ENCODE results near the gene KRT34. TPM values are rescaled to one million over a fixed set of nuclear protein-coding genes. Genes with fewer than 3 reads are reported as not detected.

KRT34 gene
- total RNA-seq, 1 donor from 2014 or later = not detected

DNA sequence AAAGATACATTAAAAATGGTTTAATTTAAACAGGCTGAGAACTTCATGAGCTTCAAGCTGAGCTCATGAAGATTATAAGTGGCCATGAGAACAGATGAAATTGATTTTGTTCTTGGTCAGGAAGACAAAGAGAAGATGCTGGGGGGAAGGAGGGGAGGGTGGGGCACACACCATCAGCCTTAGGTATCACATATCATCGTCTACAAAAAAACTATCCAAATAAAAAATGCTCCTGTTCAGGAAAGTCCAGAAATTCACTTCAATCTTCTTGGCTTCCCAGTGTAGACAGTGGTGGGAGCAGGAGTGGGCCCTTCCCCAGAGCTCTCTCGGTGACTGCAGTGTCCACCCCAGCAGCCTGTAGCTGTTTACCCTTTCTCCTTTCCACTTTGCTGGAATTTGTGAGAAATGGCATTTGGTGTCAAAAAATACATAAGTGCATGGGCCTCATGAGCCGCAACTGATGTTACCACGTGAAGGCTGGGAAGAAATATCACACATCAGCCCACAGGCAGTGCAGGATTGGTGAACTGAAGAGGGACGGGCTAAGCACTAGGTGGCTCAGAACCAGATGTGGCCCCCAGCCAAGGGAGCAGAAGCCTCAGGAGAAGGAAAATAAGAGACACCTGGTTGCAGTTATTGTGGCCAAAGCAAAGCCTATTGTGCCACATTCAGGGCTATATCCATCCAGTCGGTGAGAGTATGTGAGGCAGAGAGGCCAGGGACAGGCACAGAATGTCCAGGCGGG lies 36.2 kb upstream of the KRT34 start:
- Histone ChIP-seq H3K9ac (ENCODE audit: low read depth in 1 of 3, low read length in 3 of 3) (no peak overlapping the region), H3K27ac (ENCODE audit: low read depth, low read length) (no peak overlapping the region), H3K27me3 (ENCODE audit: control insufficient read depth in 3 of 3, insufficient read depth in 3 of 3, low read length in 3 of 3) (no peaks in the 10 kb centered on the region), H3K4me1 (ENCODE audit: control insufficient read depth in 3 of 3, insufficient read depth in 3 of 3, low read length in 3 of 3) (peaks cover 8 to 25% (median 9%) of the 10 kb centered on the region in 3 donors), H3K4me3 (ENCODE audit: low read length in 3 of 3) (no peak overlapping the region), H3K36me3 (ENCODE audit: control insufficient read depth in 3 of 3, insufficient read depth in 3 of 3, low read length in 3 of 3) (no peaks in the 10 kb centered on the region), H3K9me3 (ENCODE audit: control insufficient read depth in 3 of 3, low read length in 3 of 3) (no peaks in the 10 kb centered on the region)

GRCh38 chr17:41417576-41418015 lies 35.5 kb upstream of the KRT34 start:
- no peak overlapping the region for H3K4me3 ChIP-seq (ENCODE audit: low read length in 3 of 3)
- no peaks in the 10 kb centered on the region for H3K36me3 ChIP-seq (ENCODE audit: control insufficient read depth in 3 of 3, insufficient read depth in 3 of 3, low read length in 3 of 3)
- H3K27ac ChIP-seq (ENCODE audit: low read depth, low read length) = no peak overlapping the region
- H3K27me3 ChIP-seq (ENCODE audit: control insufficient read depth in 3 of 3, insufficient read depth in 3 of 3, low read length in 3 of 3) = no peaks in the 10 kb centered on the region
- peaks cover 8 to 25% (median 9%) of the 10 kb centered on the region in 3 donors for H3K4me1 ChIP-seq (ENCODE audit: control insufficient read depth in 3 of 3, insufficient read depth in 3 of 3, low read length in 3 of 3)
- H3K9ac ChIP-seq (ENCODE audit: low read depth in 1 of 3, low read length in 3 of 3) = no peak overlapping the region
- H3K9me3 ChIP-seq (ENCODE audit: control insufficient read depth in 3 of 3, low read length in 3 of 3) = no peaks in the 10 kb centered on the region

- H3K9ac ChIP-seq (ENCODE audit: low read depth in 1 of 3, low read length in 3 of 3) = no peak overlapping the region
- H3K4me3 ChIP-seq (ENCODE audit: low read length in 3 of 3) = no peak overlapping the region
- no peak overlapping the region for H3K27ac ChIP-seq (ENCODE audit: low read depth, low read length)
- peaks cover 8 to 25% (median 9%) of the 10 kb centered on the region in 3 donors for H3K4me1 ChIP-seq (ENCODE audit: control insufficient read depth in 3 of 3, insufficient read depth in 3 of 3, low read length in 3 of 3)
- no peaks in the 10 kb centered on the region for H3K36me3 ChIP-seq (ENCODE audit: control insufficient read depth in 3 of 3, insufficient read depth in 3 of 3, low read length in 3 of 3)
- H3K27me3 ChIP-seq (ENCODE audit: control insufficient read depth in 3 of 3, insufficient read depth in 3 of 3, low read length in 3 of 3) = no peaks in the 10 kb centered on the region
- H3K9me3 ChIP-seq (ENCODE audit: control insufficient read depth in 3 of 3, low read length in 3 of 3) = no peaks in the 10 kb centered on the region
Measured at GRCh38 chr17:41417127-41417526, 35.0 kb upstream of the KRT34 start.

DNA sequence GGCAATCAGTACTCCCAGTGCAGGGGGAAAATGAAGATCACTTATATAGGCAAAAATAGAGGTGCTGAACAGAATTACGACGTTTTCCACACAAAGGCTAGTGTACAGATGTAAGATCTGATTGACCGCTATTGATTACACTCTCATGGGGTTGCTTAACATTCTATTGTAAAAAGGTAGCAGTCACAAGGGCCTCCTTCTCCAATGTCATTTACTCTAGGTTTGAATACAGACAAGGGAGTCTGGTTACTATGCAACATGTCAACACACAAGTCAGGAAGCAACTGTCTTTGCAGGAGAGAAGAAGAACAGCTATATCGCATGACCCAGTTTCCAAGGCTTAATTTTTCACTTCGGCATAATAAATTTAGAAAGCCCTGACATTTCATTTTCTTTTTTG lies 34.4 kb upstream of the KRT34 start:
- no peaks in the 10 kb centered on the region for H3K27me3 ChIP-seq (ENCODE audit: control insufficient read depth in 3 of 3, insufficient read depth in 3 of 3, low read length in 3 of 3)
- H3K27ac ChIP-seq (ENCODE audit: low read depth, low read length) = peak overlapping the region; percentile 52
- no peak overlapping the region for H3K9ac ChIP-seq (ENCODE audit: low read depth in 1 of 3, low read length in 3 of 3)

DNA sequence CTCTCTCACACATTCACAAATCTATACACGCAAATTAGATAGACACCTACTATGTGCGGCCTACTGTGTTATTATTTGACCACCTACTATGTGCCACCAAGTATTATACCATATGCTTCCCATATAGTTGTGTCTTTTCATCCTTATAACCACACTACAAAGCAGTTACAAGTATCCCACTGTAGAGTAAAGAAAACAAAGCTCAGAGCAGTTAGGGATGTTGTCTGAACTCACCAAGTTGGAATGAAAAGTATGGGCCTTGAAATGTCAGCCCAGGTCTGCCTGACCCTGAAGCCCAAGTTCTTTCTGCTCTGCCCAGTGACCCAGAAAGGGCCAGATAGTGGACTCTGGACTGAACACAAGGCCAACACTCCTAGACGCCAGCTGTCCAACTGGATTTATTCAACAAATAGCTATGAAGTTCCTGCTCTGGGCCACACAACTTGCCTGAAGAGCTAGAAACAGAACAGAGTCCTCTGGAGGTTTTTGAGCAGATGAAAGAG lies 33.8 kb upstream of the KRT34 start:
- Histone ChIP-seq H3K27me3 (ENCODE audit: control insufficient read depth in 3 of 3, insufficient read depth in 3 of 3, low read length in 3 of 3) (no peaks in the 10 kb centered on the region), H3K9ac (ENCODE audit: low read depth in 1 of 3, low read length in 3 of 3) (no peak overlapping the region), H3K4me1 (ENCODE audit: control insufficient read depth in 3 of 3, insufficient read depth in 3 of 3, low read length in 3 of 3) (peaks cover 8 to 25% (median 9%) of the 10 kb centered on the region in 3 donors), H3K4me3 (ENCODE audit: low read length in 3 of 3) (no peak overlapping the region), H3K36me3 (ENCODE audit: control insufficient read depth in 3 of 3, insufficient read depth in 3 of 3, low read length in 3 of 3) (no peaks in the 10 kb centered on the region), H3K27ac (ENCODE audit: low read depth, low read length) (peak overlapping the region; percentile 52), H3K9me3 (ENCODE audit: control insufficient read depth in 3 of 3, low read length in 3 of 3) (peaks cover 0 to 3% (median 2%) of the 10 kb centered on the region in 3 donors)

More for the DNA sequence above, 34.4 kb upstream of the KRT34 start:
- peaks cover 8 to 25% (median 9%) of the 10 kb centered on the region in 3 donors for H3K4me1 ChIP-seq (ENCODE audit: control insufficient read depth in 3 of 3, insufficient read depth in 3 of 3, low read length in 3 of 3)
- no peaks in the 10 kb centered on the region for H3K36me3 ChIP-seq (ENCODE audit: control insufficient read depth in 3 of 3, insufficient read depth in 3 of 3, low read length in 3 of 3)
- peaks cover 0 to 2% (median 0%) of the 10 kb centered on the region in 3 donors for H3K9me3 ChIP-seq (ENCODE audit: control insufficient read depth in 3 of 3, low read length in 3 of 3)
- H3K4me3 ChIP-seq (ENCODE audit: low read length in 3 of 3) = no peak overlapping the region

DNA sequence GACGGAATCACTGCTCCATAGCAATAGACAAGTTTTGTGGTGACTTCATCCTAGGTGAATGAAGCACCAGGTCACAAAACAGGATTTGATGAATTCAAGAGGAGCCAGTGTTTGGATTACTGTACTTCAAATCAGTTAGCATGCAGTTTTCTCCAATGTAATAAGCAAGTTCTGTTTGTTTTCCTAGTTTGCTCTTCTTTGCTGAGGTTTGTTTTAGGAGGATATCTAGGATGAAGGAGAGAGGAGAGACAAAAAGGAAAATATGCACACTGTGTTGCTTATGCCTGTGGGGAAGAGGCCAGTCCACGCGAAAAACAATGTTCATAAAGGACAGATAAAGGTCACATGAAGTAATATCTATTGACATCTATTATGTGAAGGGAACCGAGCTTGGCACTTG lies 33.3 kb upstream of the KRT34 start:
- Histone ChIP-seq H3K4me3 (ENCODE audit: low read length in 3 of 3) (no peak overlapping the region), H3K9ac (ENCODE audit: low read depth in 1 of 3, low read length in 3 of 3) (no peak overlapping the region), H3K4me1 (ENCODE audit: control insufficient read depth in 3 of 3, insufficient read depth in 3 of 3, low read length in 3 of 3) (peaks cover 8 to 24% (median 9%) of the 10 kb centered on the region in 3 donors), H3K9me3 (ENCODE audit: control insufficient read depth in 3 of 3, low read length in 3 of 3) (peaks cover 0 to 3% (median 2%) of the 10 kb centered on the region in 3 donors), H3K36me3 (ENCODE audit: control insufficient read depth in 3 of 3, insufficient read depth in 3 of 3, low read length in 3 of 3) (no peaks in the 10 kb centered on the region), H3K27ac (ENCODE audit: low read depth, low read length) (no peak overlapping the region), H3K27me3 (ENCODE audit: control insufficient read depth in 3 of 3, insufficient read depth in 3 of 3, low read length in 3 of 3) (no peaks in the 10 kb centered on the region)

- Histone ChIP-seq H3K4me1 (ENCODE audit: control insufficient read depth in 3 of 3, insufficient read depth in 3 of 3, low read length in 3 of 3) (peaks cover 3 to 19% (median 4%) of the 10 kb centered on the region in 3 donors), H3K9me3 (ENCODE audit: control insufficient read depth in 3 of 3, low read length in 3 of 3) (peaks cover 0 to 3% (median 2%) of the 10 kb centered on the region in 3 donors), H3K36me3 (ENCODE audit: control insufficient read depth in 3 of 3, insufficient read depth in 3 of 3, low read length in 3 of 3) (no peaks in the 10 kb centered on the region), H3K9ac (ENCODE audit: low read depth in 1 of 3, low read length in 3 of 3) (no peak overlapping the region), H3K27me3 (ENCODE audit: control insufficient read depth in 3 of 3, insufficient read depth in 3 of 3, low read length in 3 of 3) (peaks cover 0 to 3% (median 0%) of the 10 kb centered on the region in 3 donors), H3K4me3 (ENCODE audit: low read length in 3 of 3) (no peak overlapping the region), H3K27ac (ENCODE audit: low read depth, low read length) (no peak overlapping the region)
Measured at GRCh38 chr17:41413982-41414381, 31.9 kb upstream of the KRT34 start.

DNA sequence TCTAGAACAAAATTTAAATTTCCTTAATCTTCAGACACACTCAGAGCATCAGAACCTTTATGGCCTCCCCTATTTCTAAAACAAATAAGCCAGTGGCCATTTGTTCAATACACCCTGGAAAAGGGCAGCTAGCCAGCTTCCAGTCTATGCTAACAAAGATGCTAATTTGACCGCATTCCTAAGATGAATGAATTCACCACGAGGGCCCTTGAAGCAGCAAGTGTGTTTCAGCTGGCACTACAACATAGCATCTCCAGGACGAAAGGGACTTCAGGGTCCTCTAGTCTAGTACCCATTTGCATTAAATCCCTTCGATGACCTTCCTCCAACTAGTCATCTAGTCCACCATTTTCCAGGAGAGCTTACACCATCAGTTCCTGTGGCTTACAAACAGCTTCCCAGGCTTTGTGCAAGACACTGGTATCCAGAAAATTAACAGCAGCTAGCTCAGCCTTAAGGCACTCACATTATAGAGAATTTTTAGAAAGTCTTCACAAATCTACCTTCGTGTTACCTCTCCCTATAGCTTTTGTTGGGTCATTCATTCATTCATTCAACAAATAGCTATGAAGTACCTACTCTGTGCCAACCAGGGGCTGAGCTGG lies 31.3 kb upstream of the KRT34 start:
- H3K9me3 ChIP-seq (ENCODE audit: control insufficient read depth in 3 of 3, low read length in 3 of 3) = peaks cover 0 to 3% (median 2%) of the 10 kb centered on the region in 3 donors

DNA sequence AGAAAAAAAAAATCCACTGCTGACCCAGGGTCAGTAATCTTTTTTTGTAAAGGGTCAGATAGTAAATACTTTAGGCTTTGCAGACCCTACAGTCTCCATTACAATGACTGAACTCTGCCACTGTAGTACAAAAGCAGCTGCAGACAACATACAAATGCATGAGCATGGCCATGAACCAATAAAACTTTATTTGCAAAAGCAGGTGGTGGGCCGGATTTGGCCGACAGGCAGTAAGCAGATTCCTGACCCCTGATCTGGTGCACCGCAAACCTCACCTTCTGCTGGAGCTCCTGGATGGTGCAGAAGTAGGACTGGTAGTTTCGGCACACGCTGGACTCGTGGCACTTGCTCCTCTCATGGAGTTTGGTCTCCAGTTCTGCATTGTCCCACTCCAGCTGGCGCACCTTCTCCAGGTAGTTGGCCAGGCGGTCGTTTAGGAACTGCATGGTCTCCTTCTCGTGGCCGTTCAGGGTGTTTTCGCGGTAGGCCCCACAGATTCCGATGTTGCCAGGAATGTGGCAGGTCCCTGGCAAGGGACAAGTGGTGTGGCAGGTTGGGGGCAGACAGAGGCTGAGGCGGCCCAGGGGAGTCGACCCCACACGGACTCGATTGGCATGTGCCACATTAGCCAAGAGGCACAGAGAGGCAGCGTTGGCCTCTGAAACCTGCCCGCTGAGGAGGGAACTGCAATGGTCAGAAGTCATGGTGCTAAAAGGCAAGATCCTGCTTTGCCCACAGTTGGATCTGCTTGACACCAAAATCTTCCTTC lies 29.1 kb upstream of the KRT34 start:
- Histone ChIP-seq H3K27me3 (ENCODE audit: control insufficient read depth in 3 of 3, insufficient read depth in 3 of 3, low read length in 3 of 3) (peaks cover 0 to 3% (median 0%) of the 10 kb centered on the region in 3 donors), H3K36me3 (ENCODE audit: control insufficient read depth in 3 of 3, insufficient read depth in 3 of 3, low read length in 3 of 3) (no peaks in the 10 kb centered on the region), H3K9ac (ENCODE audit: low read depth in 1 of 3, low read length in 3 of 3) (no peak overlapping the region)

More for the DNA sequence above, 31.3 kb upstream of the KRT34 start:
- peaks cover 0 to 3% (median 0%) of the 10 kb centered on the region in 3 donors for H3K27me3 ChIP-seq (ENCODE audit: control insufficient read depth in 3 of 3, insufficient read depth in 3 of 3, low read length in 3 of 3)
- H3K4me3 ChIP-seq (ENCODE audit: low read length in 3 of 3) = no peak overlapping the region
- H3K27ac ChIP-seq (ENCODE audit: low read depth, low read length) = no peak overlapping the region
- H3K36me3 ChIP-seq (ENCODE audit: control insufficient read depth in 3 of 3, insufficient read depth in 3 of 3, low read length in 3 of 3) = no peaks in the 10 kb centered on the region
- H3K9ac ChIP-seq (ENCODE audit: low read depth in 1 of 3, low read length in 3 of 3) = no peak overlapping the region
- peaks cover 3 to 14% (median 4%) of the 10 kb centered on the region in 3 donors for H3K4me1 ChIP-seq (ENCODE audit: control insufficient read depth in 3 of 3, insufficient read depth in 3 of 3, low read length in 3 of 3)

More for the DNA sequence above, 29.1 kb upstream of the KRT34 start:
- peaks cover 0 to 3% (median 2%) of the 10 kb centered on the region in 3 donors for H3K9me3 ChIP-seq (ENCODE audit: control insufficient read depth in 3 of 3, low read length in 3 of 3)
- H3K27ac ChIP-seq (ENCODE audit: low read depth, low read length) = no peak overlapping the region
- no peak overlapping the region for H3K4me3 ChIP-seq (ENCODE audit: low read length in 3 of 3)
- H3K4me1 ChIP-seq (ENCODE audit: control insufficient read depth in 3 of 3, insufficient read depth in 3 of 3, low read length in 3 of 3) = peaks cover 0 to 8% (median under 1%) of the 10 kb centered on the region in 3 donors

Measured in skeletal muscle tissue (tissue), 4 donors.